Fibroblast of peridontal ligament (primary cell): ENCODE data around the gene ARFGEF3.
A peak's percentile ranks its signal among the peaks of the same experiment; 100 is the strongest.

Source experiments
- DNase-seq: peaks from one replicate; pipeline ENCODE4 v3.0.0-alpha.2; 2010; ENCODE audit errors: extremely low read depth

The ARFGEF3 gene

DNA sequence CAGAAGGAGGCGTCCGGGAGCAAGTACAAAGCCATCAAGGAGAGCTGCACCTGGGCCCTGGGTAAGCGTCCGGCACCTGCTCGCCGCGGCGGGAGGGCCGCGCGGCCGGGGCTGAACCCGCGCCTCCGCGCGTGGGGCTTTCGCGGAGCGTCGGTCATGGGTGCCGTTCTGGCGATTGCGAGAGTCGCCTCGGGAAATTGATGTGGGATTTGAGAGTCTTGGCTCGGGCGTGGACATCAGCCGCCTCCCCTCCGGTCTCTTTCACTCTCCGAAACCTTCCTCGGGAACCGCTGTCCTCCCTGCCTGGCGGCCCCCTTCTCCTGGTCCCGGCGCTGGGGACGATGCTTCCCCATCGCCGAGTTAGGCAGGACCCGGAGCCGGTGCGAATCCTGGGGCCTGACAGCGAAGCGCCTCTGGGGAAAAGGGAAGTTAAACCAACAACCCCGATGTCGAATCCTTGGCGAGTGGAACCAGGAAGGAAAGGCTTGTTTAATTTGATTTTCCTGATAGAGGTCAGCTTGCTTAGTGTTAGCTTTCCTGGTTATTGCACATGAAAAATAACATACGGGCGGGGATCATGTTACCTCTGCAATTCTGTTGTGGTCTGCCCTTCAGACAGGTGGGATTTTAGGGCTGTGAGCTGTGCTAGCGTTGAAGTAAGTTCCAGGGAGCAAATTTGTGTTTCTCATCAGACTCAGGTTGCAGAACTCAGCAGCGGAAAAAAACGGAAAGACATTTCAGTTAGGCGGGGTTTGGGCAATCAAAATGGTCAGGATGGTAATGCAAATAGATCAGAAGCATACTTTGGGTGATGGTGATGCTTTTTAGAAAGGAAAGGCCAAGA lies 594 bp downstream of the ARFGEF3 start:
- peak; percentile 2 for DNase-seq

DNA sequence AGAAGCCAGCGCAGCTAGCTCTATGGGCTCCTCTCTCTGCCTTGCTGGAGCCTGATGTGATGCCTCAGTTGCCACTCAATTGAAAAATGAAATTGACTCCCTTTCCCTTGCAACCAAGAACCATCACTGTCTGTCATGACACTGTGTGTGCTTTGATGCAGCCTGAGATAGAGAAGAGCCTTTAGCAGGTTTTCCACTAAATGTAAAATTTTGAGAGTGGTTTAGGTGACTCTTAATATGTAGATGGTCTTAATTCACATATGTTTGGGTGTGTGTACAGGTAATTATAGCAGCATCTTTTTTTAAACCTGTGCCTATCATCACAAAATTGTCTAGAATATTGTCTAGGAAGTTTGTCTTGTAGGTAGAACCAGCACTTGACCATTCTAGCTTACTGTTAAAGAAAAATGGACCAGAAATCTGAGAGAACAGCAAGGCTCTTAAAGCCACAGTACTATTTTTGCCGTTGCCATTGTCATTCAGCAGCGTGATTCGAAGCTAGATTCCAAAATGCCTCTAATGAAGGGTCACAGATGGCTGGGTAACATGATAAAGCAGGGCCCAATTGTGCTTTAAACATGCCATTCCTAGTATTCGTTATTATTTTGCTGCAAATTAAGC lies 1.3 kb downstream of the ARFGEF3 start:
- no peak for DNase-seq

GRCh38 chr6:138175596-138175995 lies 13.9 kb downstream of the ARFGEF3 start:
- no peak for DNase-seq

DNA sequence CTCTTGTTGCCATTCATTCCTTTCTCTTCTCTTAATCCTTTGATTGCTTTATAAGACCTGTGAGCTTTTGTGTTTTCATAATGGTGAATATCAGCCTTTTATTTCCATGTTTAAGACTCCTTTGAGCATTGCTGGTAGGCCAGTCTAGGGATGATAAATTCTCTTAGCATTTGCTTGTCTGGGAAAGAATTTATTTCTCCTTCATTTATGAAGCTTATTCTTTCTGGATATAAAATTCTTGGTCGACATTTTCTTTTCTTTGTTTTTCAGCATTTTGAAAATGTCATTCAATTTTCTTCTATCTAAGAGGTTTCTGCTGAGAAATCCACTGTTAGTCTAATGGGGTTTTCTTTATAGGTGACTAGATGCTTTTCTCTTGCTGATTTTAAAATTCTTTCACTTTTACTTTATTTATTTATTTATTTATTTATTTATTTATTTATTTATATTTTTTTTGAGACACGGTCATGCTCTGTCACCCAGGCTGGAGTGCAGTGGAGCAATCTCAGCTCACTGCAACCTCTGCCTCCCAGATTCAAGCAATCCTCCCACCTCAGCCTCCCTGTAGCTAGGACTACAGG lies 15.0 kb downstream of the ARFGEF3 start:
- DNase-seq, result no peak

DNA sequence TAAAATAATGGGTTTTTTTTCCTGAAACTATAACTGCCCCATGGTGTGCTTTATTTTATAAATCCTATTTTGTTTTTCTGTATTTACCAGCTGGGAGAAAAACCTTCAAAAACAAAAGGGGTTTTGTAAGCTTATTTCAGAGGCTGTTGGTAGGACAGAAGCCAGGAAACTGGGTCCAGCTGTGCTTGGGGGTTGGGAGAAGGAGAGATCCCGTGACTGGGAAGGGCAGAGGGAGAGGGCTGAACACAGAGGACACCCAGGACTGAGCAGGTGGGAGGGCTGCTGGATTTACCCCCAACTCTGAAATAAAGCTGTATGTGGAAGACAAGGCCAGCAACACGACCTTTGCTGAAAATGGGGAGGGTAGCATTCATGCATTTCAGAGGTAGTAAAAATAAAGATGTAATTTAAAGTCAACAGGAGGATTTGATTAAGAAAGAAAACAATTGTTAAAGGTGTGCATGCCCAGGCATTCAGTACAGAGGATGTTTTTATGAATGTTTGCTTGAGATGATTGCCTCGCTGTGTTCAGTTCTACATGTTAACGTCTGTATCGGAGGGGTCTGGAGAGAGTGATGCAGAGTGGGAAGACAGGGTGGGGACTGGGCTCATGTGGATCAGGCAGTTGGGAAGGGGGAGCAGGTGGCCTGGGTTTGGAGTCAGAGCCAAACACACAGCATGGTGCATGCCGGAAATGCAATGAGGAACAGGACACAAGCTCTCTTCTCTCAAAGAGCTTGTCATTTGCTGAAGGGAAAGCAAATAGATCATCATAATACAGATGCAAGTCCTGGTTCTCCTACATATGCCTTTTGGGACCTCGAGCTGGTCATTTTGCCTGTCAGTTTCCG lies 21.4 kb downstream of the ARFGEF3 start:
- DNase-seq, result no peak

DNA sequence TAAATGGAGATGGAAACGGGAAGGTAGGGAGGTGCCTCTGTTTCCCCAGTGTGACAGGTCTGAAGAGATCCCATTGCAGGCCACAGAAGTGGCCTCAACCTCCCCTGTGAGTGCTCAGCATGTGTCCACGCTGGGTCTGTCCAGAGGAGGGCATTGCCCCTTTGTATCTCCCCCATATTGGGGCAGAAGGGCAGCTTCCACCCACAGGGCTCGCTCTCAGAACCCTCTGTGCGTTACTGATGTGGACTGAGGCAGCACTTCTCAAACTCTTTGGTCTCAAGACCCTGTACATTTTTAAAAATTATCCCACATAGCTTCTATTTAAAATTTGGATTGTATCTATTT lies 22.0 kb downstream of the ARFGEF3 start:
- no peak for DNase-seq

- no peak for DNase-seq
Measured at GRCh38 chr6:138184230-138184629, 22.5 kb downstream of the ARFGEF3 start.

- DNase-seq, result no peak
Measured at GRCh38 chr6:138187156-138187555, 25.4 kb downstream of the ARFGEF3 start.

- no peak for DNase-seq
Measured at GRCh38 chr6:138188278-138188941, 26.7 kb downstream of the ARFGEF3 start.

- no peak for DNase-seq
Measured at GRCh38 chr6:138194287-138194686, 32.5 kb downstream of the ARFGEF3 start.

DNA sequence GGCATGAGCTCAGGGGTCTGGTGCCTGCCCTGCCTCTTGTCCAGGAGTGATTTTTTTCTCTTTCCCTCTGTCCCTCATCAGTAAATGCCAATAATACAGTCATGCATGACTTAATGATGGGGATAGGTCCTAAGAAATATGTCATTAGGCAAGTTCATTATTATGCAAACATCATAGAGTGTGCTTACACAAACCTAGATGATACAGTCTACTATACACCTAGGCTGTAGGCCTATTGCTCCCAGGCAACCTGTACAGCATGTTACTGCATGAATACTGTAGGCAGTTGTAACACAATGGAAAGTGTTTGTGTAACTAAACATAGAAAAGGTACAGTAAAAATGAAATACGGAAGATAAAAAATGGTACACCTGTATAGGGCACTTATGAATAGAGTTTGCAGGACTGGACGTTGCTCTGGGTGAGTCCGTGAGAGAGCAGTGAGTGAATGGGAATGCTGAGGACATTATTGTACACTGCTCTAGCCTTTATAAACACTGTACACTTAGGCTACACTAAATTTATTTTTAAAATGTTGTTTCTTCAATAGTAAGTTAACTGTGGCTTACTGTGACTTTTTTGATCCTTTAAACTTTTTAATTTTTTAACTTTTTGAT lies 34.5 kb downstream of the ARFGEF3 start:
- DNase-seq, result no peak

DNA sequence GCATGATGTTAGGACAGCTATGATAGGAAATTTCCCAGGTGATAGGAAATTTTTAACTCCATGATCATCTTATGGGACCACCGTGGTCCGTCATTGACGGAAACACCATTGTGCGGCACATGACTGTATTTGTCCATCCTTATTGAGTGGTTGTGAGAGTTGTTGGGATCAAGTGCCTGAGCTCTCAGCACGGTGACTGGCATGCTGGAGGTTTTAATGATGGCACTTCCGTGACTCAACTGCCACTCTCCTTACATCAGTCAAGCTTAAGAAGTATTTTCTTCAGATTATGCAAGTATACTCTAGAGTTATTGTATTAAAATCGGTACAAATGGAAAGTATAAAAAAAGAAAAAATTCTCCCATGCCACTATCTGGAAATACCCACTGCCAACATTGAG lies 35.8 kb downstream of the ARFGEF3 start:
- no peak for DNase-seq

- DNase-seq, result no peak
Measured at GRCh38 chr6:138198430-138199091, 36.8 kb downstream of the ARFGEF3 start.

DNA sequence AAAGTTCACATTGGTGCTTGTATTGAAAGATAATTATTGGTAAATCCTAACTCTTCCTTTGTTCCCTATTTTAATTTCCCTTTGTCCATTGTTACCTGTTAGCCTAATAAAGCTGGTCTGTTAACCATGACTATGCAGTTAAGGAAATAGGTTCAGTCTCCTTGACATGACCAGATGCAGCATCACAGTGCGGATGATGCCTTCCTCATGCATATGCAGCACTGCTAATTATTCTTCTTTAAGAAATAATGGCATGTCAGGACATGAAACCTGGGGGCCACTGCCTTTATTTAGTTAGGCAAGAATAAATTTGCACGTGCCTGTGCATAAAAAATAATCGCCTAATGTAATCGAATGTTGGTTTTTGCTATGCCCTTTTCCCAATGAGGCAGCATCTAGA lies 40.1 kb downstream of the ARFGEF3 start:
- DNase-seq, result no peak

DNA sequence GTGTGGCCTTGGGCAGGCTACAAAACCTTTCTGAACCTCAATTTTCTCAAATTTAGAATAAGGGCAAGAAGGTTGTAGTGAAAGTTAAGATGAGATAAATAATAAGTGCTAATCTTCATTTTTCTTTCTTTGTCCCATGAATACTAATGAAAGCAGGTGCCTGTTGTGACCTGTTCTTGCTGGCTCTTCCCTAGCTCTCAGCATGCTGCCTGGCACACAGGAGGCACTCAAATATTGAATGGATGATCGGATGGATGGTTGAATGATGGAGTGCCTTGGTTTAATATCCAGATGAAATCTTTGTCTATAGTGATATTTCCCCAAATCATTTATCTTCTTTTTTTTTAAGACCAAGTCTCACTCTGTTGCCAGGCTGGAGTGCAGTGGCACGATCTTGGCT lies 41.6 kb downstream of the ARFGEF3 start:
- no peak for DNase-seq

DNA sequence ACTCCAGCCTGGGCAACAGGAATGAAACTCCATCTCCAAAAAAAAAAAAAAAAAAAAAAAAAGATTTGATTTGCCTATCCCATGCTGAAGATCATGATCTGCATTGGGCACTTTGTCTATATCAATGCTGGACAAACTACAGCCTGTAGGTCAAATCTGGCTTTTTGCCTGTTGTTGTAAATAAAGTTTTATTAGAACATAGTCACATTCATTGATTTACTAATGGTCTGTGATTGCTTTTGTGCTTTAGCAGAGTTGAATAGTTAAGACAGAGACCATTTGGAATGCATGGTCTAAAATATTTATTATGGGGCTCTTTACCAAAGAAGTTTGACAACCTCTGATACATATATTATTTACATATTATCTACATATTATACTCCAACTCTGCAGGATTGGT lies 42.6 kb downstream of the ARFGEF3 start:
- DNase-seq, result no peak

DNA sequence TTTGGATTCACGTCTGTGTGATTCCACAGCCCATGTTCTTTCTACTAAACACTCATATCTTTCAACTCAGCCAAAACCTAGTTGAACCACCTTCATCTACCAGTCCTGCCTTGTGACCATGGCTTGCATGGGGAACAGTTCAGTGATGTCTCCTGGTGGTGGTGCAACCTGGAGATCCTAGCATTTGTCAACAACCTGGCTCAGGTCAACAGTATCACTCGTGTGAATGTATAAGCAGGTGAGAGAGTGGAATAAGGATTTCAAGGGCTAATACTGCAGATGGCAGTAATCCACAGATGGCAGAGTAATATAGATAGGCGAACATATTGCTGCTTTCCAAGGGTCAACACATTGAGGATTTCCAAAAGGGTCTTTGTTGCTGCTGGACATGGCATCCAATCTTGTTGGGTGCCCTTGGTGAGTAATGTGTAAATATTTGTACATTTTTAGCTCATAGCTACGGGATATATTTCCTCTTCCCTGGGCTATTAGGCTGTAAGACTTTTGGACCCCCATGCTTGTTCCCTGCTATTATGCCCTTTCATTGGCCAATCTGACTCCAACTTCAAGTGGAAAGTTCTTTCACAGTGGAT lies 43.1 kb downstream of the ARFGEF3 start:
- no peak for DNase-seq

DNA sequence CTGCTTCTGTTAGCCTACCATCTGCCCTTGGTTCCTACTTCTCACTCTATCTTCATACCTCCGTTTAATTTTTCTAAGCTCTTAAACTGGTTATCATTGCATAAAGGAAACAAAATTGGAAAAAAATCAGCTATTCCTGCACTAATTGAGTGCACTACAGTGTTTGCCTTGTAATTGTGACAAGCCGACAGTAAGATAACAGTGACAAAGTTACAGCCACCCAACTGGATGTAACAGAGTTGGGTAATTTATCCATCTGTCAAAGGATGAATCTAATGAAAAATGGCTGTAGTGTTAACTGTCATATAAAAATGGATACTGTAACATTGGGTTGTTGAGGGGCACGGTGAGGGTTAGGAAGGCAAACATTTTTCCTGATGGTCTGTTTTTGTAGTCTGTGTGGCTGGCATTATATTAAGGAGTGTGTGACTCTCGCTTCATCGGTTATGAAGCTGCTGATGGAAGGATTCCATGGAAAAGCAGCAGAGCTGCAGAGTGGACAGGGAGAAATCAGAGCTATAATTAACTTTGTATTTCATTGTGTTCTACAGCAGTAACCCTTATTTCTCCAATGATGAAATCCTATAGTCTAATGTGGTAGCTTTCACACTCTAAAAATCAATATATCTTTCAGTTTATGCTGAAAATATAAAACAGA lies 43.8 kb downstream of the ARFGEF3 start:
- DNase-seq, result no peak

GRCh38 chr6:138206862-138207261 lies 45.1 kb downstream of the ARFGEF3 start:
- DNase-seq, result no peak

DNA sequence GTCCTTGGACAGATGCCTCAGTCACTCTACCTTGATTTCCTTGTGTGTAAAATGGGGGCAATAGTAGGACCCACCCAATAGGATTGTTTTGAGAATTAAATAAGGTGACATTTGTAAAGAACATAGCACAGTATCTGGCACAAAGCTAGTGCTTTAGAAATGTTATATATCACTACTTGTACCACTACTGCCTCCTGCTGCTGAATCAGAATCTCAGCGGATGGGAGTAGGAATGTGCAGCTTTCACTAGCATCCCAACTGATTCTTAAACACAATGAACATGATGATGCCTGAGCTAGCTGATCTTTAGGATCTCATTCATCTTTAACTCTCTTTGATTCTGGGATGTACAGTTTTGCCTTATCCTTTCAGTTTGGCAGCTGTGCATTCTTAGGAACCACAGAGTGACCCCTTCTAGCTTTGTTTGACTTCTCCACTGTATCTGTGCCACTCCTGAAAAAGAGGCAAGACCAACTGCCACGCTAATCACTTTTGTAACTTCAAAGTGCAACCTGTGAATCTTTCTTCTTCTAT lies 49.4 kb downstream of the ARFGEF3 start:
- no peak for DNase-seq
